ENCODE data around the gene ZNF766. TPM values are rescaled to one million over a fixed set of nuclear protein-coding genes. Genes with fewer than 3 reads are reported as not detected.
A peak's percentile ranks its signal among the peaks of the same experiment; 100 is the strongest.
"Not testable (repeated sequence)": the region's sequence is repeated elsewhere in the genome, so short reads cannot be mapped to it uniquely, and the experiment has no call there.

Gene ZNF766
- total RNA-seq, 1 donor: 53.9 TPM

GRCh38 chr19:52244021-52244420 is 25.4 kb upstream of the ZNF766 start:
- H3K9me3 ChIP-seq (ENCODE audit: low read depth, low read length): no peaks in the 10 kb centered on the region
- H3K27me3 ChIP-seq (ENCODE audit: insufficient read depth, low read length): no peaks in the 10 kb centered on the region
- no peak overlapping the region for H3K4me3 ChIP-seq (ENCODE audit: low read length)
- no peaks in the 10 kb centered on the region for H3K4me1 ChIP-seq (ENCODE audit: insufficient read depth, low read length)

- H3K9me3 ChIP-seq (ENCODE audit: low read depth, low read length): no peaks in the 10 kb centered on the region
- H3K4me3 ChIP-seq (ENCODE audit: low read length): no peak overlapping the region
- H3K27me3 ChIP-seq (ENCODE audit: insufficient read depth, low read length): no peaks in the 10 kb centered on the region
- no peaks in the 10 kb centered on the region for H3K4me1 ChIP-seq (ENCODE audit: insufficient read depth, low read length)
Observed at GRCh38 chr19:52248241-52248640, 21.1 kb upstream of the ZNF766 start.

- no peak overlapping the region for H3K4me3 ChIP-seq (ENCODE audit: low read length)
- no peaks in the 10 kb centered on the region for H3K27me3 ChIP-seq (ENCODE audit: insufficient read depth, low read length)
Observed at GRCh38 chr19:52258426-52258825, 11.0 kb upstream of the ZNF766 start.

GRCh38 chr19:52265556-52265955 is 3.8 kb upstream of the ZNF766 start:
- H3K4me3 ChIP-seq (ENCODE audit: low read length); H3K4me1 ChIP-seq (ENCODE audit: insufficient read depth, low read length); H3K27me3 ChIP-seq (ENCODE audit: insufficient read depth, low read length); H3K9me3 ChIP-seq (ENCODE audit: low read depth, low read length): not testable (repeated sequence)

More at GRCh38 chr19:52258426-52258825, 11.0 kb upstream of the ZNF766 start:
- Histone ChIP-seq H3K4me1 (ENCODE audit: insufficient read depth, low read length) (no peaks in the 10 kb centered on the region), H3K9me3 (ENCODE audit: low read depth, low read length) (no peaks in the 10 kb centered on the region)

GRCh38 chr19:52270266-52270885 is 989 bp downstream of the ZNF766 start:
- H3K9me3 ChIP-seq (ENCODE audit: low read depth, low read length): peaks cover 6% of the 10 kb centered on the region
- H3K4me3 ChIP-seq (ENCODE audit: low read length): peak overlapping the region; percentile 99
- no peaks in the 10 kb centered on the region for H3K27me3 ChIP-seq (ENCODE audit: insufficient read depth, low read length)
- H3K4me1 ChIP-seq (ENCODE audit: insufficient read depth, low read length): peaks cover 20% of the 10 kb centered on the region

- Histone ChIP-seq H3K4me3 (ENCODE audit: low read length) (no peak overlapping the region), H3K27me3 (ENCODE audit: insufficient read depth, low read length) (no peaks in the 10 kb centered on the region), H3K9me3 (ENCODE audit: low read depth, low read length) (peaks cover 14% of the 10 kb centered on the region), H3K4me1 (ENCODE audit: insufficient read depth, low read length) (peaks cover 20% of the 10 kb centered on the region)
Observed at GRCh38 chr19:52273301-52273700, 3.9 kb downstream of the ZNF766 start.

- no peak overlapping the region for H3K4me3 ChIP-seq (ENCODE audit: low read length)
- no peaks in the 10 kb centered on the region for H3K27me3 ChIP-seq (ENCODE audit: insufficient read depth, low read length)
- peaks cover 19% of the 10 kb centered on the region for H3K9me3 ChIP-seq (ENCODE audit: low read depth, low read length)
- peaks cover 15% of the 10 kb centered on the region for H3K4me1 ChIP-seq (ENCODE audit: insufficient read depth, low read length)
Observed at GRCh38 chr19:52274191-52274590, 4.8 kb downstream of the ZNF766 start.

GRCh38 chr19:52275988-52276387 is 6.6 kb downstream of the ZNF766 start:
- Histone ChIP-seq H3K9me3 (ENCODE audit: low read depth, low read length) (peaks cover 20% of the 10 kb centered on the region), H3K4me3 (ENCODE audit: low read length) (no peak overlapping the region), H3K27me3 (ENCODE audit: insufficient read depth, low read length) (no peaks in the 10 kb centered on the region), H3K4me1 (ENCODE audit: insufficient read depth, low read length) (peaks cover 7% of the 10 kb centered on the region)

GRCh38 chr19:52277471-52277870 is 8.1 kb downstream of the ZNF766 start:
- H3K4me1 ChIP-seq (ENCODE audit: insufficient read depth, low read length): no peaks in the 10 kb centered on the region
- no peak overlapping the region for H3K4me3 ChIP-seq (ENCODE audit: low read length)
- H3K27me3 ChIP-seq (ENCODE audit: insufficient read depth, low read length): no peaks in the 10 kb centered on the region
- H3K9me3 ChIP-seq (ENCODE audit: low read depth, low read length): peaks cover 26% of the 10 kb centered on the region

GRCh38 chr19:52286256-52286655 is 16.9 kb downstream of the ZNF766 start:
- Histone ChIP-seq H3K4me1 (ENCODE audit: insufficient read depth, low read length) (no peaks in the 10 kb centered on the region), H3K27me3 (ENCODE audit: insufficient read depth, low read length) (no peaks in the 10 kb centered on the region), H3K9me3 (ENCODE audit: low read depth, low read length) (peaks cover 24% of the 10 kb centered on the region), H3K4me3 (ENCODE audit: low read length) (no peak overlapping the region)

- H3K4me3 ChIP-seq (ENCODE audit: low read length): no peak overlapping the region
- H3K9me3 ChIP-seq (ENCODE audit: low read depth, low read length): peaks cover 12% of the 10 kb centered on the region
- H3K4me1 ChIP-seq (ENCODE audit: insufficient read depth, low read length): peaks cover 5% of the 10 kb centered on the region
- H3K27me3 ChIP-seq (ENCODE audit: insufficient read depth, low read length): no peaks in the 10 kb centered on the region
Observed at GRCh38 chr19:52291781-52292180, 22.4 kb downstream of the ZNF766 start.

GRCh38 chr19:52292946-52293345 is 23.6 kb downstream of the ZNF766 start:
- H3K4me1 ChIP-seq (ENCODE audit: insufficient read depth, low read length): peaks cover 11% of the 10 kb centered on the region
- H3K4me3 ChIP-seq (ENCODE audit: low read length); H3K27me3 ChIP-seq (ENCODE audit: insufficient read depth, low read length): not testable (repeated sequence)
- H3K9me3 ChIP-seq (ENCODE audit: low read depth, low read length): peaks cover 12% of the 10 kb centered on the region

GRCh38 chr19:52296400-52296772 is 27.0 kb downstream of the ZNF766 start:
- H3K4me1 ChIP-seq (ENCODE audit: insufficient read depth, low read length): peaks cover 14% of the 10 kb centered on the region
- H3K4me3 ChIP-seq (ENCODE audit: low read length): peak overlapping the region; percentile 86
- H3K9me3 ChIP-seq (ENCODE audit: low read depth, low read length): peaks cover 7% of the 10 kb centered on the region
- H3K27me3 ChIP-seq (ENCODE audit: insufficient read depth, low read length): no peaks in the 10 kb centered on the region

- Histone ChIP-seq H3K4me3 (ENCODE audit: low read length) (peak within 1 kb of the TSS; percentile 86), H3K4me1 (ENCODE audit: insufficient read depth, low read length) (peaks cover 14% of the 10 kb centered on the region), H3K9me3 (ENCODE audit: low read depth, low read length) (peaks cover 7% of the 10 kb centered on the region), H3K27me3 (ENCODE audit: insufficient read depth, low read length) (no peaks in the 10 kb centered on the region)
Observed at GRCh38 chr19:52296773-52297600, 27.6 kb downstream of the ZNF766 start, which contains the start of gene ZNF480. TSS of gene ZNF480 (plus strand) at chr19:52297169. CDS start at chr19:52300413, 3,244 bp downstream.

- Histone ChIP-seq H3K4me3 (ENCODE audit: low read length) (peak overlapping the region; percentile 81), H3K9me3 (ENCODE audit: low read depth, low read length) (peaks cover 15% of the 10 kb centered on the region), H3K4me1 (ENCODE audit: insufficient read depth, low read length) (peaks cover 14% of the 10 kb centered on the region), H3K27me3 (ENCODE audit: insufficient read depth, low read length) (no peaks in the 10 kb centered on the region)
Observed at GRCh38 chr19:52297601-52298364, 28.4 kb downstream of the ZNF766 start.

Measured in mononuclear cell (primary cell).